HEK293 (cell line): Measurements from ENCODE around the gene ST8SIA3.

Source experiments
- CTCF ChIA-PET: fragments of 350-600 bp; formaldehyde crosslinking; extraction: SDS; loops from one replicate; lab custom pipeline; 2021; ENCODE audit warnings: antibody characterized with exemption; lab: Yijun Ruan, JAX
- POLR2A ChIA-PET: fragments of 300-600 bp; formaldehyde crosslinking; extraction: SDS; loops from one replicate; lab custom pipeline; 2020; ENCODE audit warnings: antibody characterized with exemption, inconsistent platforms; lab: Yijun Ruan, JAX
- H3K27ac ChIP-seq: fragments of 200-500 bp; sonication (Bioruptor generic); 2 replicates; pipeline ENCODE4 v1.5.1; 2014; ENCODE audit warnings: low read depth, low read length, control low read depth, inconsistent platforms; ENCODE audit errors: extremely low read depth
- H3K36me3 ChIP-seq, 2 experiments: fragments of 200-500 bp in 1 of 2; sonication (Bioruptor generic) in 1 of 2; 1 replicate in 1 of 2; 2 replicates in 1 of 2; pipeline ENCODE4 v1.5.1; 2014 to 2017; ENCODE audit warnings: inconsistent platforms in 2 of 2, low read length in 2 of 2; ENCODE audit not compliant: control insufficient read depth in 2 of 2, insufficient read depth in 1 of 2
- H3K4me1 ChIP-seq: fragments of 200-500 bp; sonication (Bioruptor generic); 2 replicates; pipeline ENCODE4 v1.5.1; 2014; ENCODE audit warnings: mild to moderate bottlenecking, low read length, inconsistent platforms; ENCODE audit not compliant: control insufficient read depth, insufficient read depth
- H3K4me3 ChIP-seq: 2 replicates; pipeline ENCODE4 v1.5.1; 2011; ENCODE audit warnings: low read depth, mild to moderate bottlenecking, control low read depth, low read length, moderate library complexity
- H3K9me3 ChIP-seq: fragments of 200-500 bp; sonication (Bioruptor generic); 2 replicates; pipeline ENCODE4 v1.5.1; 2014; ENCODE audit warnings: low read depth, low read length, inconsistent platforms; ENCODE audit not compliant: control insufficient read depth, insufficient read depth
- BCL11B ChIP-seq: fragments of 450-650 bp; formaldehyde crosslinking; IDR thresholded peaks from 2 replicates; pipeline ENCODE4 v1.5.1; 2016; ENCODE audit warnings: low read depth, missing biosample characterization, missing genetic modification characterization
- BCL6B ChIP-seq: fragments of 450-650 bp; formaldehyde crosslinking; IDR thresholded peaks from 2 replicates; pipeline ENCODE4 v1.5.1; 2017; ENCODE audit warnings: missing biosample characterization, missing genetic modification characterization
- GFI1B ChIP-seq: fragments of 450-650 bp; formaldehyde crosslinking; IDR thresholded peaks from 2 replicates; pipeline ENCODE4 v1.5.1; 2016; ENCODE audit warnings: missing biosample characterization, missing genetic modification characterization
- GLI4 ChIP-seq: fragments of 450-650 bp; formaldehyde crosslinking; IDR thresholded peaks from 2 replicates; pipeline ENCODE4 v1.5.1; 2016; ENCODE audit warnings: missing biosample characterization, missing genetic modification characterization
- GLIS2 ChIP-seq: fragments of 450-650 bp; formaldehyde crosslinking; IDR thresholded peaks from 2 replicates; pipeline ENCODE4 v1.5.1; 2016; ENCODE audit warnings: missing biosample characterization, missing genetic modification characterization
- KLF10 ChIP-seq: fragments of 450-650 bp; IDR thresholded peaks from 2 replicates; pipeline ENCODE4 v1.5.1; 2018; ENCODE audit warnings: missing biosample characterization, mild to moderate bottlenecking, missing genetic modification characterization
- KLF16 ChIP-seq: fragments of 450-650 bp; formaldehyde crosslinking; IDR thresholded peaks from 2 replicates; pipeline ENCODE4 v1.5.1; 2017; ENCODE audit warnings: missing biosample characterization, missing genetic modification characterization
- PRDM2 ChIP-seq: fragments of 450-650 bp; formaldehyde crosslinking; IDR thresholded peaks from 2 replicates; pipeline ENCODE4 v1.5.1; 2016; ENCODE audit warnings: missing biosample characterization, missing genetic modification characterization, borderline replicate concordance
- SALL2 ChIP-seq: fragments of 450-650 bp; formaldehyde crosslinking; IDR thresholded peaks from 2 replicates; pipeline ENCODE4 v1.5.0; 2017; ENCODE audit warnings: missing biosample characterization, mild to moderate bottlenecking, missing genetic modification characterization, borderline replicate concordance
- TRIM28 ChIP-seq: IDR thresholded peaks from 2 replicates; pipeline ENCODE4 v1.6.1; 2011; ENCODE audit warnings: low read length, control low read depth, borderline replicate concordance
- ZEB2 ChIP-seq: fragments of 450-650 bp; formaldehyde crosslinking; IDR thresholded peaks from 2 replicates; pipeline ENCODE4 v1.5.1; 2016; ENCODE audit warnings: missing biosample characterization, missing genetic modification characterization
- ZNF138 ChIP-seq: fragments of 450-650 bp; formaldehyde crosslinking; IDR thresholded peaks from 2 replicates; pipeline ENCODE4 v1.5.1; 2016; ENCODE audit warnings: missing biosample characterization, missing genetic modification characterization, borderline replicate concordance
- ZNF157 ChIP-seq: fragments of 450-650 bp; formaldehyde crosslinking; IDR thresholded peaks from 2 replicates; pipeline ENCODE4 v1.5.1; 2016; ENCODE audit warnings: missing biosample characterization, missing genetic modification characterization
- ZNF211 ChIP-seq: fragments of 450-650 bp; formaldehyde crosslinking; IDR thresholded peaks from 2 replicates; pipeline ENCODE4 v1.5.1; 2016; ENCODE audit warnings: low read depth, missing biosample characterization, missing genetic modification characterization
- ZNF223 ChIP-seq: fragments of 450-650 bp; formaldehyde crosslinking; IDR thresholded peaks from 2 replicates; pipeline ENCODE4 v1.5.1; 2016; ENCODE audit warnings: missing biosample characterization, missing genetic modification characterization
- ZNF274 ChIP-seq, 2 experiments: fragments of 200-500 bp in 1 of 2; fragments of 450-650 bp in 1 of 2; sonication (Bioruptor generic) in 1 of 2; formaldehyde crosslinking in 1 of 2; IDR thresholded peaks; 2 replicates each; pipeline versions ENCODE4 v1.5.1 to v1.6.1; 2014 to 2016; ENCODE audit warnings: borderline replicate concordance in 1 of 2, inconsistent platforms in 1 of 2, low read length in 1 of 2, missing biosample characterization in 1 of 2, missing genetic modification characterization in 1 of 2
- ZNF350 ChIP-seq: fragments of 450-650 bp; formaldehyde crosslinking; IDR thresholded peaks from 2 replicates; pipeline ENCODE4 v1.5.0; 2017; ENCODE audit warnings: missing biosample characterization, mild to moderate bottlenecking, missing genetic modification characterization
- ZNF366 ChIP-seq: fragments of 450-650 bp; formaldehyde crosslinking; conservative IDR thresholded peaks from 2 replicates; pipeline ENCODE4 v1.5.1; 2016; ENCODE audit warnings: missing biosample characterization, missing genetic modification characterization
- ZNF37A ChIP-seq: fragments of 450-650 bp; IDR thresholded peaks from 2 replicates; pipeline ENCODE4 v1.5.1; 2018; ENCODE audit warnings: missing biosample characterization, missing genetic modification characterization
- ZNF416 ChIP-seq: fragments of 450-650 bp; formaldehyde crosslinking; IDR thresholded peaks from 2 replicates; pipeline ENCODE4 v1.5.1; 2016; ENCODE audit warnings: missing biosample characterization, missing genetic modification characterization
- ZNF629 ChIP-seq: fragments of 450-650 bp; formaldehyde crosslinking; IDR thresholded peaks from 2 replicates; pipeline ENCODE4 v1.5.1; 2017; ENCODE audit warnings: missing biosample characterization, missing genetic modification characterization
- ZNF677 ChIP-seq: fragments of 450-650 bp; IDR thresholded peaks from 2 replicates; pipeline ENCODE4 v1.5.0; 2018; ENCODE audit warnings: missing biosample characterization, mild to moderate bottlenecking, missing genetic modification characterization, moderate library complexity
- ZNF830 ChIP-seq: fragments of 450-650 bp; IDR thresholded peaks from 2 replicates; pipeline ENCODE4 v1.5.0; 2018; ENCODE audit warnings: missing biosample characterization, missing genetic modification characterization, low read depth, mild to moderate bottlenecking, moderate library complexity
- TF ChIP-seq, protein P1 (sequence below): fragments of 450-650 bp; formaldehyde crosslinking; IDR thresholded peaks from 2 replicates; pipeline ENCODE4 v1.5.1; 2016; ENCODE audit warnings: missing biosample characterization, missing genetic modification characterization

ST8SIA3 gene

DNA sequence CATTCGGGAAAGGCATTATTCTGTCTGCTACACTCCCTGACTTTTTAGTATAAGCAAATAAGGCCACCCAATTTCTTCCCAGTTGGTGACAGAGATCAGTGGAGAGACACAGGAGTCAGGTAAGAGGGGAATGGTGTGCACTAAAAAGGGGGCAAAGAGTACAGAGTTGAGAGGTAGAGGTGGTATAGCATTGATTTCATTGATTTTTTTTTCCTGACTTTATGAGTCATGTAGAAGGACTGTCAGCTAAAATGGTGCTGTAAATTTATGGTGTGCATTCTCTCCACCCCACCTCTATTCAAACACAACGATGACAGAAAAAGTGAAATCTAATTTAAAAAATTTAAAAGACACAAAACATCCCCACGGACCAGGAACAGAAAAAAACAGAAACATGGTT lies 23.7 kb upstream of the ST8SIA3 start:
- H3K4me3 ChIP-seq: no peak overlapping the region
- no peaks in the 10 kb centered on the region for H3K4me1 ChIP-seq
- CTCF ChIA-PET: interaction anchor here (0.5 to 1.2 kb wide), 2 partner anchors 292 to 459 kb away, joined by 4 to 5 read pairs; no protein-coding TSS in a partner anchor
- H3K36me3 ChIP-seq: no peaks in the 10 kb centered on the region
- no peak overlapping the region for H3K27ac ChIP-seq
- POLR2A ChIA-PET: no interaction called here
- no peaks in the 10 kb centered on the region for H3K9me3 ChIP-seq
- TF ChIP-seq, protein P1, sequence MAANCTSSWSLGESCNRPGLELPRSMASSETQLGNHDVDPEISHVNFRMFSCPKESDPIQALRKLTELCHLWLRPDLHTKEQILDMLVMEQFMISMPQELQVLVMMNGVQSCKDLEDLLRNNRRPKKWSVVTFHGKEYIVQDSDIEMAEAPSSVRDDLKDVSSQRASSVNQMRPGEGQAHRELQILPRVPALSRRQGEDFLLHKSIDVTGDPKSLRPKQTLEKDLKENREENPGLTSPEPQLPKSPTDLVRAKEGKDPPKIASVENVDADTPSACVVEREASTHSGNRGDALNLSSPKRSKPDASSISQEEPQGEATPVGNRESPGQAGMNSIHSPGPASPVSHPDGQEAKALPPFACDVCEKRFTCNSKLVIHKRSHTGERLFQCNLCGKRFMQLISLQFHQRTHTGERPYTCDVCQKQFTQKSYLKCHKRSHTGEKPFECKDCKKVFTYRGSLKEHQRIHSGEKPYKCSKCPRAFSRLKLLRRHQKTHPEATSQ: no peak
- TF ChIP-seq BCL6B (tag by site-specific recombination) (no peak), KLF16 (tag by site-specific recombination) (no peak), ZNF157 (no peak), ZNF350 (no peak), ZNF366 (tag by site-specific recombination) (no peak), GLI4 (tag by site-specific recombination) (no peak), GLIS2 (tag by site-specific recombination) (no peak), ZNF211 (no peak), ZNF223 (tag by site-specific recombination) (no peak), TRIM28 (no peak), ZNF138 (tag by site-specific recombination) (no peak), GFI1B (tag by site-specific recombination) (no peak), ZNF830 (tag by site-specific recombination) (no peak), ZEB2 (no peak), SALL2 (tag by site-specific recombination) (no peak), ZNF677 (tag by site-specific recombination) (no peak)

GRCh38 chr18:57329856-57330255 lies 22.5 kb upstream of the ST8SIA3 start:
- no peaks in the 10 kb centered on the region for H3K36me3 ChIP-seq
- CTCF ChIA-PET: interaction anchor here (1.2 kb wide), 1 partner anchor 460 kb away, joined by 5 read pairs; no protein-coding TSS in a partner anchor
- H3K4me3 ChIP-seq: no peak overlapping the region
- no peaks in the 10 kb centered on the region for H3K4me1 ChIP-seq
- POLR2A ChIA-PET: interaction anchor here (0.7 kb wide), 1 partner anchor 98 kb away, joined by 8 read pairs; no protein-coding TSS in a partner anchor
- no peak overlapping the region for H3K27ac ChIP-seq
- TF ChIP-seq ZNF416 (tag by site-specific recombination) (no peak), PRDM2 (tag by site-specific recombination) (no peak), ZNF629 (no peak), ZNF37A (tag by site-specific recombination) (no peak), ZNF274 (IDR thresholded peaks at IDR 0.05; ENCODE audit: low read length) (no peak), ZNF274 (tag by site-specific recombination; IDR thresholded peaks at IDR 0.05; ENCODE audit: borderline replicate concordance) (no peak), BCL11B (no peak), SALL2 (tag by site-specific recombination) (no peak), KLF10 (no peak)
- H3K9me3 ChIP-seq: no peaks in the 10 kb centered on the region
